NCI-H82 (cell line): ENCODE data around the gene FAM221B.
A peak's percentile ranks its signal among the peaks of the same experiment; 100 is the strongest.

Experiments used
- DNase-seq: peaks from one replicate; lab custom pipeline; 2025; lab: John Stamatoyannopoulos, UW

The FAM221B gene

GRCh38 chr9:35847792-35848572 is 19.4 kb upstream of the FAM221B start:
- peak; percentile 22 for DNase-seq

DNA sequence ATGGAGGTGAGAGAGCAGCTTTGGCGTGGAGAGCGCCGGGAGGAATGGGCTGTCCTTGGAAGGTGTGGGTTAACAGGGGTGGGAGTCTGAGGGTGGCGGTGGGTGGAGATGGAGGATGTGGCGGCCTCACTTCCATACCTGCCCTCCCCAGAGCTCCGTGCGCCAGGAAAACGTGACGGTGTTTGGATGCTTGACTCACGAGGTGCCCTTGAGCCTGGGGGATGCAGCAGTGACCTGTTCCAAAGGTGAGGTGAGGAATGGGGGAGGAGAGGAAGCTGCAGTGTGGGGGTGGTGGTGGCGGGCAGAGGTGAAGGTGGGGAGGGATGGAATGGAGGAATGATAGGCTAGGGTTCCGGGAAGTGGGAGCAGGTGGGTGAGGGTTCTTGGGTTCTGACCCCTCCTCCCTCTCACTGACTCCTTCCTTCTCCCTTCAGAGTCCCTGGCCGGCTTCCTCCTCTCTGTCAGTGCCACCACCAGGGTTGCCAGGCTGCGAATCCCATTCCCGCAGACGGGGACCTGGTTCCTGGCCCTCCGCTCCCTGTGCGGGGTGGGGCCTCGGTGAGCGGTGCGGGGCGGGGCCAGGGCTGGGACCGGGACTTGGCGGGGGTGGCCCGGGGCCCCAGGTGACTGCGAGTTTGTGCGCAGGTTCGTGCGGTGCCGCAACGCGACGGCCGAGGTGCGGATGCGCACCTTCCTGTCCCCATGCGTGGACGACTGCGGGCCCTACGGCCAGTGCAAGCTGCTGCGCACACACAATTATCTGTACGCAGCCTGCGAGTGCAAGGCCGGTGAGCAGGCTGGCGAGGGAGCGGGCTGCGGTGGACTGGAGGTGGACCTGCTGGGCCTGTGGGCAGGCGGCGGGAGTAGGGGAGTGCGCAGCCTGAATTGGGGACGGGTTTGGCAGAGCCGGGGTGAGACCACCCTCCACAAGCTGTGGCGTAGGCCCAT is 17.6 kb upstream of the FAM221B start:
- no peak for DNase-seq

GRCh38 chr9:35844628-35845270 is 16.2 kb upstream of the FAM221B start:
- DNase-seq: no peak

DNA sequence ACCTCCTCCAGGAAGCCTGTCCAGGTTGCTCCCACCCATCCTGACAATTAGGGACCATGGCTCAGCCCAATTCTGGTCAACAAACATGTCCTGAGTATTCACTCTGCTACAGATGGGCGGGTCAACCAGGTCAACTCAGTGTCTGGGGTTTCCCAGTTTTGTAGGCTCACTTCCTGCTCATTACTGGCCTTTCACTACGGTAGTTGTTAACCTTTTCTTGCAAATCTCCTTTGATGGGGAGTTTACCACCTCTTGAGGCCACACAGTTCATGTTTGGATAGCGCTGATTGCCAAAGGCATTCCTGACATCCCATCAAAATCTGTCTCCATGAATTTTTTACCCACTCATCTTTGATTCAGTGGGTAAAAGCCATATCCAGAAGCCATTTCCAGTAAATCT is 14.3 kb upstream of the FAM221B start:
- no peak for DNase-seq

DNA sequence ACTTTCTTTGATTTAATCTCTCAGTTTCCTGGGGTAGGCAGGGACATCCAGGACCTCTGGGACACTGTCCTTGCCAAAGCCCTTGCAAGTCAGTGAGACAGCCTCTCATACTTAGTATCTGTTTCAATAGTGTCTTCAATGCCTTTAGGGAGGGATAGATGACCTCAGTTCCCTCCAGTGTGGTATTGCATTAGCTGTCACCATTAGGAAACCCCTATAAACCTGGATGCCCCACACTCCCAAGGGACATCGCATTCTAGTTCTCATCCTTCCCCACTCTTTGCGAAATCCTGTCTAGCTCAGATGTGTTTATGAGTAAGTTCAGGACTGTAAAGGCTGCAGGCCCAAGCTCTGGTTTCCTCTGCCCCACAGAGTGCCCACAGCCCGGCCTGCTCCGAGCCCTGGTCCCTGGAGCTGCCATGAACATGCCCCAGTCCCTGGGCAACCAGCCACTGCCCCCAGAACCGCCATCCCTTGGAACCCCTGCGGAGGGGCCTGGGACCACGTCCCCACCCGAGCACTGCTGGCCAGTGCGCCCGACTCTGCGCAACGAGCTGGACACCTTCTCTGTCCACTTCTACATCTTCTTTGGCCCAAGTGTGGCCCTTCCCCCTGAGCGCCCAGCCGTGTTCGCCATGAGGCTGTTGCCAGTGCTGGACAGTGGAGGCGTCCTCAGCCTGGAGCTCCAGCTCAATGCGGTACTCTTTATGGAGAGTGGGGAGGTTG is 13.7 kb upstream of the FAM221B start:
- DNase-seq: no peak

DNA sequence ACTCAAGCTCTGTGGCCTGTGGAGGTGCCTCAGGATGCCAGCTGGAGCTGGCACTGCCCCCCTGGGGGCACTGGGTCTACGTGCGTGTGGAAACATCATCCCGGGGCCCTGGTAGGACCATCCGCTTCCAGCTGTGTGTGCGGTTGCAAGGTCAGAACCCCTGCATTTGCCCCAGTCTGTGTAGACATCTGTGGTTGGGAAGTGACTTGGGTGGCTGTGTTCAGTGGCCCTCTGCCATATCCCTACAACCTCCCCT is 13.0 kb upstream of the FAM221B start:
- DNase-seq: no peak

GRCh38 chr9:35840881-35841644 is 12.5 kb upstream of the FAM221B start:
- no peak for DNase-seq

- no peak for DNase-seq
These were observed 11.4 kb upstream of the FAM221B start for GRCh38 chr9:35839926-35840325.

DNA sequence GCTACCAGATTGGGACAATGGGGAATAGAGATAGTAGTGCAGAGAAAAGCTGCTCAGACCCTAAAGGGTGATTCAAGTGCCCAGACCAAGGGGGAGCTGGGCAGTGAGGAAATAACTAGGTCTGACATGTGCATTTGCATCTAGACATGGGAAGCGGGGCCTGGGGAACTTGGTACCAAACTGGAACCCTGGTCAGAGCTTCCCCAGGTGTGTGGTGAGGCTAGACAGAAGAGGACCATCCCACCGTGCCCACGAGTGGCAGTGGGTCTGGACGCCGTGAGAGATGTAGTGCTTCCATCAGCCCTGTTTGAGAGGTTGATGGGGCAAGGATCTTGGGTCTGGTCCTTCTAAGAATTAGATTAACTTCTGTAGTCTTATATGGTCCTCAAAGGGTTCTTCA is 8.1 kb upstream of the FAM221B start:
- no peak for DNase-seq

DNA sequence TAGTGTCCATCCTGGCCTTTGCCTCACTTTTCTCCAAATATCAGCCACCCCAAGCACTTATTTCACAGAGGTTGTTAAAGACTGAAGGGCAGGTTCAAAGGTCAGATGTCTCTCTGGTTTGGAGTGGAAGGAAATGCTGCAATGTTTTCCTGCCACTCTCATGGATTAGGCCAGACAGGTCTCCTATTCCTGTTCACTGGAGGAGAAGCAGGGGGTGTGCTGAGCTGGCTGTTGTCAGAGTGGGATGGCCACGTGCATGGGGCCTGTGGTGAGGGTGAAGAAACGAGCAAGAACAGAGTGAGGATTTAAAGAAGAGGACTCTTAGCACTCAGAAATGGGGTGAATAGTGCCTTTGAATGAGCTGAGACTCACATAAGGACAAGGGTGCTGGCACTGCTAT is 7.2 kb upstream of the FAM221B start:
- DNase-seq: no peak

- peak; percentile 22 for DNase-seq
These were observed 6.7 kb upstream of the FAM221B start for GRCh38 chr9:35835216-35835632.

DNA sequence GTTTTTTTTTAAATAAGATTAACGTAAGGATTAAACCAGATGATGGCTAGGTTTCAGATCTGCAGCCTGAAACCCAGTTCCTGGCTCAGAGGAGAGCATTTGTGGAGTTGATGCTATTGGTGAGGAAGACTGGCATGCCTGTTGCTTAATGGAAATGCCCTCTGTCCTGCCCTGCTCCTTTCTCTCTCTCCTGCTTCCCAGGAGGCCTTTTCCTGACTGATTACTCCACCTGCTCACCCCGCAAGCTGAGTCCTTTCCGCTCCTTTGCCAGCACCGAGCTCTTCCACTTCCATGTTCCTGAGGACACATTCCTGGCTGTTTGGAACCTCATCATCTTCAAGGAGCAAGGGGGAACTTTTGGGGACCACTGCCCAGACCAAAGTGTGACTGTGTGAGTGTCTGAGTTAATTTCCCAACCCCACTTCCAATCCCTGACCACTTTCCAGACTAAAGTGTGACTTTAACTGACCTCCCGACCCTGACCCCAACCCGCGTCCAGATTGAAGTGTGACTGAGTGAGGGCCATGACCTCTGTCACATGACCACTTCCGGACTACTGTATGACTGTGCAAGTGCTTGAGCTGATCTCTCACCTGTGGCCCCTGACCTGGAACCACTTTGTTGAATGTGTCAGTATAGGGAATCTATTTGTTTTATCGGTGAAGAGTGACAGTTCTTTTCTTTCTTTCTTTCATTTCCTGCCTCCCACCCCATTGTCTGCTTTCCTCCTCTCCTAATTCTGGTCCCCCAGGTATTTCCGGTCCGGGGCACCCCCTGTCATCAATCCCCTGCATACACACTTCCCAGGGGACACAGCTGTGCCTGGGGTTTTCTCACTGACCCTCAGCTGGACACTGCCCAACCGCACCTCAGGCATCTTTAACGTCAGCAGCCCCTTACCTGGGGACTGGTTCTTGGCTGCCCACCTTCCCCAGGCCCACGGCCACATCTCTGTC is 6.0 kb upstream of the FAM221B start:
- no peak for DNase-seq

DNA sequence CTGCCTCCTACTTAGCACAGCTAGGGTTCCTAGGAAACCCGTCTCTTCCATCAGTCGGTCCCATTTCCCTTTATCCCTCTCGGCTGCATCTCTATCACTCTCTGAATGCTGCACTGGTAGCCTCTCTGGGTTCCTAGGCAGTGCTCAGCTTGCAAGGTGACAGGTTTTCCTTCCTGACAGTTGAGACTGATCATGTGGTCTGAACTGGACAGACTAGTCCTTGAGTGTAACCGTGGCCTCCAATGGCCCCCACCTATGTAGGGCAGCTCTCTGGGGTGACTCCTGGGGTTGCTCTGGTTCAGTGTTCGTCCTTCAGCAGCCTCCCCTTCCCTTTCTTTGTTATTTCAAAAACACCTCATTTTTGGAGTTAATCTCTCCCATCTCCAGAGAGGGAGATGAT is 4.3 kb upstream of the FAM221B start:
- no peak for DNase-seq

GRCh38 chr9:35831040-35831439 is 2.5 kb upstream of the FAM221B start:
- no peak for DNase-seq

- DNase-seq: peak; percentile 37
These were observed 1.2 kb upstream of the FAM221B start for GRCh38 chr9:35829764-35830096.

GRCh38 chr9:35829084-35829763 is 692 bp upstream of the FAM221B start, which contains the start of gene TMEM8B:
TMEM8B (plus strand) TSS chr9:35829228; CDS start chr9:35829448, 220 bp downstream.
- peak; percentile 95 for DNase-seq

- DNase-seq: no peak
These were observed 1.0 kb downstream of the FAM221B start for GRCh38 chr9:35827486-35827885.

DNA sequence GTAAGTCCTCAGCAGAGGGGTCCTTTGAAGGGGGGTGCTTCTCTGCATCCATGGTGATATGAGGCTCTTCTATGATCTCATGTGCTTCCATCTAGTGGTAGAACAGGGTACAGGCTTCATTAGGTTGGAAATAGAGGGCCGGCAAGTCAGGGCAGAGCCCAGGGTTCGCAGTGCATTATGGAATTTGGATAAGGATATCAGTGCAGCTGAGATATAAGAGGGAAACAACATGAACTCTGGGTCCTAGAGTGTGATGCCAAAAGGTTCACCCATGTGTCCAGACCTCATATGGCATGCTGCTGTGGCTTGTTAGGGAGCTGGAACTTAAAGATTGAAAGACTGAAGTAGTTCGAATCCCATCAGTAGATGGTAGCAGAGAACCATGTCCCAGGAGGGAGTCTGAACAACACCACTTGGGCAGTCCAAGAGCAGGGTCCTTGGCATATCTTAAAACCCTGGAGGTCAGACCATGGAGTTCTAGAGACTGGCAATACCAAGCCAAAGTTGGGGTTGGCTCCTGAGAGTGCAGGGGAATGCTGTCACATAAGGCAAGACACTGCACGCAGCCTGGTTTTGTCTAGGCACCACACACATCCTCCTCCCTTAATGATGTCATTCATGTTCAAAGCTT is 2.3 kb downstream of the FAM221B start:
- DNase-seq: peak; percentile 72

DNA sequence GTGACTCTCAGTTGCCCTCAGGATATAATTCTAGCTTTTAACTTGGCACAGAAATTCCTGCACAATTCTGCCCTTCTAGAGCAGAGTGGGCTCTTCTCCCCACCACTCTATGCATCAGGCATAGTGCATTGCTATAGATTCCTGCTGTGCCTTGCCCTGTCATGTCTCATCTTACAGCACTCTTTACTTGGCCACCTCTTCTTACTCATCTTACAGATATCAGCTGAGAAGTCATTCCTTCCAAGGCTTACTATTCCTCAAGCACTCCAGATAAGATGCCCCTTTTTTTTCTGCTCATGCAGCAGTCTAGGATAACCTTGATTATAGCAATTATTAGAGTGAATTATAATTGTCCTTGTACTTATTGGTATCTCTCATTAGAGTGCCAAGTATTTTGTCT is 5.6 kb downstream of the FAM221B start:
- DNase-seq: no peak
